ENCODE data around the gene TMEM87B. TPM values are rescaled to one million over a fixed set of nuclear protein-coding genes. Genes with fewer than 3 reads are reported as not detected.

TMEM87B gene
- total and polyA plus RNA-seq, 11 donors: 3.1 to 18.5 (median 7.9) TPM

DNA sequence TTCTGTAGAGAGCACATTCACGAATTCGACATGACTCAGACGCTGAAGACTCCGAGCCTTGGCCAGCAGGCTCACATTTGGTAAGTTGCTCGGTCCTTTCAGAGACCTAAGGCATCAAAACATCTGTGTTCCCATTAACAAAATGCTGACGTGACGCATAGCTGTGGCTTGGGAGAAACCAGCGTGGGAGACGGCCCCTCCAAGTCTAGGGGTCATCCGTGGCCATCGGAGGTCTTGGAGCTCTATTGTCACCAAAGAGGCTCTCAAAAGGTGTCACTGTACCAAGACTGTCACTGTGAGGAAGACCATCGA is 98.1 kb downstream of the TMEM87B start:
- no peaks in the 10 kb centered on the region for H3K9me3 ChIP-seq
- no peak for TF ChIP-seq POLR2A (IDR thresholded peaks at IDR 0.05)
- TF ChIP-seq, protein P1, sequence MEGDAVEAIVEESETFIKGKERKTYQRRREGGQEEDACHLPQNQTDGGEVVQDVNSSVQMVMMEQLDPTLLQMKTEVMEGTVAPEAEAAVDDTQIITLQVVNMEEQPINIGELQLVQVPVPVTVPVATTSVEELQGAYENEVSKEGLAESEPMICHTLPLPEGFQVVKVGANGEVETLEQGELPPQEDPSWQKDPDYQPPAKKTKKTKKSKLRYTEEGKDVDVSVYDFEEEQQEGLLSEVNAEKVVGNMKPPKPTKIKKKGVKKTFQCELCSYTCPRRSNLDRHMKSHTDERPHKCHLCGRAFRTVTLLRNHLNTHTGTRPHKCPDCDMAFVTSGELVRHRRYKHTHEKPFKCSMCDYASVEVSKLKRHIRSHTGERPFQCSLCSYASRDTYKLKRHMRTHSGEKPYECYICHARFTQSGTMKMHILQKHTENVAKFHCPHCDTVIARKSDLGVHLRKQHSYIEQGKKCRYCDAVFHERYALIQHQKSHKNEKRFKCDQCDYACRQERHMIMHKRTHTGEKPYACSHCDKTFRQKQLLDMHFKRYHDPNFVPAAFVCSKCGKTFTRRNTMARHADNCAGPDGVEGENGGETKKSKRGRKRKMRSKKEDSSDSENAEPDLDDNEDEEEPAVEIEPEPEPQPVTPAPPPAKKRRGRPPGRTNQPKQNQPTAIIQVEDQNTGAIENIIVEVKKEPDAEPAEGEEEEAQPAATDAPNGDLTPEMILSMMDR (IDR thresholded peaks at IDR 0.05): no peak
- no peak for ATAC-seq
- no peaks in the 10 kb centered on the region for H3K27me3 ChIP-seq
- H3K27ac ChIP-seq: peak overlapping the region in 1 of 12 donors; percentile 13
- 89 to 96% (median 94%) methylated on average over 12 of the region's 12 CpGs for WGBS, 4 donors
- peaks cover 0 to 16% (median 2%) of the 10 kb centered on the region in 12 donors for H3K4me1 ChIP-seq
- intact Hi-C loops (cut with DNase I): no loop called here
- H3K4me3 ChIP-seq: no peak overlapping the region
- H3K36me3 ChIP-seq: no peaks in the 10 kb centered on the region
- DNase-seq: no peak

DNA sequence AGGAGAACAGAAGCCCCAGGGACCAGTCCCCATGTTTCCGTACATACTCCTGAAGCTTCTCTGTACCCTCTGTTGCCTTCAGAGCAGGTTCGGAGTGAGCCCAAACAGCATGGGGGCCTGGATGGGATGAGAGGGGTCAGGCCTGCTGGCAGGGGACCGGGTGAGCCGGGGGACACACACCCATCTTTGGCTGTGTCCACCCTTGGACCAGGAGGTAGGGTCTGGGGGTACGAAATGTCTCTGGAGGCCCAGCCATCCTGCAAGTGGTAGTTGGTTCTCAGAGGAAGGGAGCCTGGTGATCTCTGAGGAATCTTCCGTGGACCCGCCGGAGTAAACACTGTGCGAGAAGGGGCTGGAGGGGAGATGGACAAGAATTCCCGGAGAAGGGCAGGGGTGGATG is 98.4 kb downstream of the TMEM87B start:
- H3K4me1 ChIP-seq: peaks cover 0 to 16% (median 0%) of the 10 kb centered on the region in 12 donors
- no peaks in the 10 kb centered on the region for H3K27me3 ChIP-seq
- TF ChIP-seq, protein P1 (IDR thresholded peaks at IDR 0.05): no peak
- no peak for TF ChIP-seq POLR2A (IDR thresholded peaks at IDR 0.05)
- no peaks in the 10 kb centered on the region for H3K9me3 ChIP-seq
- intact Hi-C loops (cut with DNase I): no loop called here
- 92 to 99% (median 97%) methylated on average over 10 of the region's 10 CpGs for WGBS, 4 donors
- H3K36me3 ChIP-seq: no peaks in the 10 kb centered on the region
- H3K27ac ChIP-seq: peak overlapping the region in 1 of 12 donors; percentile 13
- no peak overlapping the region for H3K4me3 ChIP-seq
- DNase-seq: no peak
- ATAC-seq: no peak

DNA sequence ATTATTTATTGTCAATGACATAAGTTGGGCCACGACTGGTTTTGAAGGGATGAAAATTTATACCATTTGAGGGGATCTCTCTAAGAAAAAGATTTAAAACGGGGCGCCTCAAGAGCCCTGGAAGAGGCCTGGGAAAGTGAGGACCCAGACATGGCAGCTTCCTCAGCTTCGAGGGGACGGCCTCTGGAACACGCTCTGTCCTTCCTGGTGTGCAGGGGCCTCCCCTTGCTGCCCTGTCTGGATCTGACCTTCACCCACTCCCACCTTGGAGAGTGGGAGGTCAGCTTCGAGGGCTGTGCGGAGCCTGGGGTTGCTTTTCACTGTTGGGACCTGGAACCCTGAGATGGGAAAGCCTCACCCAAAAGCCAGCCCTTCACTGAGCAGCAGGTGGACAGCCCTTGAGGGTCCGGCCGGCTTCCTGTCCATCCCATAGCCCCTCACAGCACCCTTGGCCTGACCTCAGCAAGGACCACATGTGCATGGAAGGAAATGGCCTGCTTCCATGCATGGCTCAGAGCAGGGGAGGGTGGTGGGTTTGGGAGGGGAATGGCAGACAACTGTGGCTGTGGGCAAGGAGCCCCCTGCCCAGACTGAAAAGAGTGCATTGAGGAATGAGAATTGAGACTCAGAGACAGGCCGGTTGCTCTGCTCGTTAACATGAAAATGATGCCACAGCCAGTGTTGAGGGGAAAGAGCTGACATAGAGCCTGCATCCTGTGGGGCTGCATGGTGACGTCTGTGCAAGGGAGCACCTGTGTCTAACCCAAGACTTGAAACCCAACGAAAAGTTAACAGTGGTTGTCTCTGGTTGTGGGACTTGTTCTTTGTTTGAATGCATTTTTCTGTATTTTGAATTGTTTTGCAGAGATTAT is 99.4 kb downstream of the TMEM87B start:
- Histone ChIP-seq H3K4me3 (no peak overlapping the region), H3K9me3 (no peaks in the 10 kb centered on the region), H3K36me3 (no peaks in the 10 kb centered on the region), H3K27ac (no peak overlapping the region), H3K4me1 (peaks cover 0 to 11% (median 0%) of the 10 kb centered on the region in 12 donors), H3K27me3 (no peaks in the 10 kb centered on the region)
- intact Hi-C loops (cut with DNase I): no loop called here
- WGBS, 4 donors: 86 to 88% (median 87%) methylated on average over 13 to 14 of the region's 14 CpGs
- no peak for DNase-seq
- no peak for TF ChIP-seq POLR2A (IDR thresholded peaks at IDR 0.05)
- TF ChIP-seq, protein P1 (IDR thresholded peaks at IDR 0.05): no peak
- ATAC-seq: no peak

DNA sequence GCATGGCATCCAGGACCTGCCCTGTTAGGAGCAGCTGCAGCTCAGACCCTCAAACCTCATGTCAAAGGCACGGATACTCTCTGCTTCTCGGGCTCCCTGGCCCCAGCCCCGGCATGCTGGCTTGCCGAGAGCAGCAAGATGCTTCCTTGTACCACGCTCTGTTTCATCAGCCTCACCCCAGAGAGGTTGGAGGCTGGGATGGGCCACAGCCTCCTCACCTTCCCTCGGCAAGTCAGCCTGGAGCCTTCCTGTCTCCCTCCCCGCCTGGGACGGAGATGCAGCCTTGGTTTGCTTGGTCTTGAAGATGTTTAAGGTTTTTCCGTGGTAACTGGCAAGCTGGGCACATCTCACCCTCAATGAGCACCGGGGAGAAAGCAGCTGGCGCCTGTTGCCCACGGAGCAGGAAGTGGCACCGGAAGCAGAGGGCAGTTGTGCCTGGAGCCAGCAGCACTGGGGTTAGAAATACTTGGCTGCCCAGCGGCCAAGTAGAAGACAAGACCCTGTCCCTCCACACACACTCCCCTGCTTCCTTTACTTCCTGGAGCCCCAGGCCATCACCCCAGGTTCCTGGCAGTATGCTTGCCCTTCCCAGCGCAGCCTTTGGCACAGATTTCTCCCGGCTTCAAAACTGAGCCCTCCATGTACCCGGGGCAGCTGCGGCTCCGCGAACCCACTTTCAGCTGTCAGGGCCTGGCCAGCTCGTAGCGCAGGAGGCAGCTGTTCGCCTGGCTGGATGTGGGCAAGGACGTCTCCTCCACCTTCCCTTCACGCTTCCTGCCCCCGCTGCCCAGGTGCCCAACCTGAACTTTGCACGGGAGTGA is 100.5 kb downstream of the TMEM87B start:
- Histone ChIP-seq H3K36me3 (no peaks in the 10 kb centered on the region), H3K9me3 (no peaks in the 10 kb centered on the region), H3K4me1 (peaks cover 0 to 11% (median 0%) of the 10 kb centered on the region in 12 donors), H3K4me3 (no peak overlapping the region), H3K27ac (no peak overlapping the region), H3K27me3 (no peaks in the 10 kb centered on the region)
- intact Hi-C loops (cut with DNase I): no loop called here
- DNase-seq (no peak), ATAC-seq (no peak)
- 81 to 85% (median 84%) methylated on average over 20 to 27 of the region's 27 CpGs for WGBS, 4 donors
- TF ChIP-seq, protein P1 (IDR thresholded peaks at IDR 0.05): no peak
- TF ChIP-seq POLR2A (IDR thresholded peaks at IDR 0.05): no peak

All from heart left ventricle (tissue), 16 donors.